Vagina (tissue), 2 donors: ENCODE results near the gene NPAS2.

Experiments
- CTCF ChIP-seq, 3 experiments: fragments of 450-650 bp in 2 of 3; fragments of 200-600 bp in 1 of 3; sonication (generic) in 1 of 3; IDR thresholded peaks; one replicate each; pipeline ENCODE4 v1.5.1; 2017 to 2019; ENCODE audit warnings: antibody characterized with exemption in 3 of 3, mild to moderate bottlenecking in 2 of 3, moderate library complexity in 2 of 3
- POLR2A ChIP-seq, 2 donors: fragments of 450-650 bp; IDR thresholded peaks; one replicate each; pipeline ENCODE4 v1.6.1; 2017; ENCODE audit warnings: antibody characterized with exemption in 2 of 2, mild to moderate bottlenecking in 2 of 2, moderate library complexity in 2 of 2

DNA sequence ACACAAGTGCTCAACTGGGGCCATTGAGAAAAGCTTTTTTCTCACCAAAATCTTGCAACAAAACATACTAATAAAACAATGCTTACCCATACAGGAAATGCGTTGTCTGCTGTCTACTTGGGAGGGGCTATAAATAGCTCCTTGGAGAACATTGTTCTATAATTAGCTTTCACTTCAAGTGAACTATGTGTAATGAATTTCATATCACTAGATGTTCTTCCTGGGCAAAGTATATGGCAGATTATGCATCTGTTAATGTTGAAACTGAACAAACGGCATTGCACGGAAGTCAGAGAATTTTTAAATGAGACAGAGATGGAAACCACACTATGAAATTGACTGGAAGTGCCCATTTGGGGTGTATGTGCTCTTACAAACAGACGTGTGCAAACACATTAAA is 6.4 kb upstream of the NPAS2 start:
- TF ChIP-seq POLR2A (IDR thresholded peaks at IDR 0.05) (no peak), CTCF (IDR thresholded peaks at IDR 0.05) (no peak)
